GM23338 (cell line): ENCODE data around the gene LPXN.

Experiments used
- CREB1 ChIP-seq: fragments of 250-450 bp; sonication (Bioruptor Pico); IDR thresholded peaks from 2 replicates; pipeline ENCODE4 v1.5.0; 2020; ENCODE audit warnings: low read depth, mild to moderate bottlenecking, moderate library complexity
- EZH2 ChIP-seq: fragments of 200-600 bp; sonication (generic); IDR thresholded peaks from one replicate; pipeline ENCODE4 v1.8.0; 2017; ENCODE audit warnings: antibody characterized with exemption, mild to moderate bottlenecking, low read depth; ENCODE audit not compliant: unreplicated experiment
- EZH2phosphoT487 ChIP-seq: fragments of 200-600 bp; sonication (generic); IDR thresholded peaks from one replicate; pipeline ENCODE4 v1.8.1; 2018; ENCODE audit warnings: antibody characterized with exemption; ENCODE audit not compliant: unreplicated experiment
- NANOG ChIP-seq: IDR thresholded peaks from 2 replicates; pipeline ENCODE4 v1.6.1; 2016; ENCODE audit warnings: antibody characterized with exemption, borderline replicate concordance
- POLR2AphosphoS5 ChIP-seq: IDR thresholded peaks from 2 replicates; pipeline ENCODE4 v1.6.1; 2016; ENCODE audit warnings: antibody characterized with exemption, low read depth
- REST ChIP-seq: IDR thresholded peaks from one replicate; pipeline ENCODE4 v1.6.1; 2018; ENCODE audit warnings: antibody characterized with exemption; ENCODE audit not compliant: unreplicated experiment
- ZNF331 ChIP-seq: fragments of 250-450 bp; sonication (Bioruptor Pico); IDR thresholded peaks from 2 replicates; pipeline ENCODE4 v1.5.0; 2020; ENCODE audit warnings: low read depth, mild to moderate bottlenecking, moderate library complexity
- ZNF462 ChIP-seq: fragments of 250-450 bp; sonication (Bioruptor Pico); IDR thresholded peaks from 2 replicates; pipeline ENCODE4 v1.5.0; 2020; ENCODE audit warnings: mild to moderate bottlenecking, moderate library complexity
- TF ChIP-seq, protein P1 (sequence below), 2 experiments: fragments of 200-600 bp in 1 of 2; sonication (generic) in 1 of 2; conservative IDR thresholded peaks; 2 replicates each; pipeline versions ENCODE4 v1.5.1 to v1.6.1; 2016 to 2017; ENCODE audit warnings: antibody characterized with exemption in 2 of 2, low read depth in 2 of 2, mild to moderate bottlenecking in 2 of 2, moderate library complexity in 1 of 2

GRCh38 chr11:58509748-58510147, 65.9 kb downstream of the LPXN start:
- TF ChIP-seq, protein P1, sequence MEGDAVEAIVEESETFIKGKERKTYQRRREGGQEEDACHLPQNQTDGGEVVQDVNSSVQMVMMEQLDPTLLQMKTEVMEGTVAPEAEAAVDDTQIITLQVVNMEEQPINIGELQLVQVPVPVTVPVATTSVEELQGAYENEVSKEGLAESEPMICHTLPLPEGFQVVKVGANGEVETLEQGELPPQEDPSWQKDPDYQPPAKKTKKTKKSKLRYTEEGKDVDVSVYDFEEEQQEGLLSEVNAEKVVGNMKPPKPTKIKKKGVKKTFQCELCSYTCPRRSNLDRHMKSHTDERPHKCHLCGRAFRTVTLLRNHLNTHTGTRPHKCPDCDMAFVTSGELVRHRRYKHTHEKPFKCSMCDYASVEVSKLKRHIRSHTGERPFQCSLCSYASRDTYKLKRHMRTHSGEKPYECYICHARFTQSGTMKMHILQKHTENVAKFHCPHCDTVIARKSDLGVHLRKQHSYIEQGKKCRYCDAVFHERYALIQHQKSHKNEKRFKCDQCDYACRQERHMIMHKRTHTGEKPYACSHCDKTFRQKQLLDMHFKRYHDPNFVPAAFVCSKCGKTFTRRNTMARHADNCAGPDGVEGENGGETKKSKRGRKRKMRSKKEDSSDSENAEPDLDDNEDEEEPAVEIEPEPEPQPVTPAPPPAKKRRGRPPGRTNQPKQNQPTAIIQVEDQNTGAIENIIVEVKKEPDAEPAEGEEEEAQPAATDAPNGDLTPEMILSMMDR (conservative IDR thresholded peaks at IDR 0.05; ENCODE audit: low read depth in 2 of 2): no peak
- TF ChIP-seq CREB1 (no peak), NANOG (no peak), EZH2phosphoT487 (no peak), POLR2AphosphoS5 (no peak), EZH2 (no peak), REST (no peak), ZNF462 (no peak), ZNF331 (CRISPR knock-in tag) (no peak)
